Activated CD8-positive, alpha-beta memory T cell treated with anti-CD3 and anti-CD28 coated beads, Interleukin-2, amount 50 U/mL, for 4 hours (primary cell): ENCODE data around the gene DR1.

Source experiments
- DNase-seq: peaks from one replicate; pipeline ENCODE4 v3.0.0-alpha.2; 2020

Gene DR1

DNA sequence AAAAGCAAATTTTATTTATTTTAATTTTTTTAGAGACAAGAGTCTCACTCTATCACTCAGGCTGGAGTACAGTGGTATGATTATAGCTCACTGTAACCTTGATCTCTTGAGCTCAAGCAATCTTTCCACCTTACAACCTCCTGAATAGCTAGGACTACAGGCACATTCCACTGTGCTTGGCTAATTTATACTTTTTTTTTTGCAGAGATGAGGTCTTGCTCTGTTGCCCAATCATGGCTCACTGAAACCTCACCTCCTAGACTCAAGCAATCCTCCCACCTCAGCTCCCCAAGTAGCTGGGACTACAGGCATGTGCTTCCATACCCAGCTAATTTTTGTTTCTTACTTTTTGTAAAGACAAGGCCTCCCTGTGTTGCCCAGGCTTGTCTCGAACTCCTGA lies 49.5 kb downstream of the DR1 start:
- no peak for DNase-seq

DNA sequence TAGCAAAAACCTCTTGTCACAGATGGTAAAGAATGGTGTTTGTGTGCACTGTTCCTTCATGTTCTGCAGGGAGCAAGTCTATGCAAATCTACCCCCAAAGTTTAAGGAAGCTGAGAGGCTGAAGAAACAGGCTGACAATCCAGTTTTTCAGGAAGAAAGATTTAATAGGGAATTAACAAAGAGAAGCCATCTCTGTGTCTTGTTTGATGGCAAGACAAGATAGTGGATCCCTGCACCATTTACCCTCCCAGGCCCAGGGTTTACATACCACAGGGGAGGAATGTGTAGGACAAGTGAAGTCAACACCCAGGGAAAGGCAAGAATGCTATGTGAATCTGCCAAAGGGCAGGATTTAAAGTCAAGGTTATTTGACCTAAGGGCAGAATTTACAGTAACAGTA lies 54.1 kb downstream of the DR1 start:
- no peak for DNase-seq

DNA sequence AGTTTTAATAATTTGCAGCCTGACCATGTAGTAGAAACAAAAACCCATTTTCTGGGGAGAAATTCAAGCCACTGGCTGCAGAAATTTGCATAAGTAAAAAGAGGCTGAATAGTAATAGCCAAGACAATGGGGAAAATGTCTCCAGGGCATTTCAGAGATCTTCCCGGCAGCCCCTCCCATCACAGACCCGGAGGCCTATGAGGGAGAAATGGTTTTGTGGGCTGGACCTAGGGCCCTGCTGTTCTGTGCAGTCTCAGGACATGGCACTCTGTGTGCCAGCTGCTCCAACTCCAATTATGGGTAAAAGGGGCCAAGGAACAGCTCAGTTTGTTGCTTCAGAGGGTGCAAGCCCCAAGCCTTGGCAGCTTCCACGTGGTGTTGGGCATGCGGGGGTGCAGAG lies 62.5 kb downstream of the DR1 start:
- DNase-seq = no peak

DNA sequence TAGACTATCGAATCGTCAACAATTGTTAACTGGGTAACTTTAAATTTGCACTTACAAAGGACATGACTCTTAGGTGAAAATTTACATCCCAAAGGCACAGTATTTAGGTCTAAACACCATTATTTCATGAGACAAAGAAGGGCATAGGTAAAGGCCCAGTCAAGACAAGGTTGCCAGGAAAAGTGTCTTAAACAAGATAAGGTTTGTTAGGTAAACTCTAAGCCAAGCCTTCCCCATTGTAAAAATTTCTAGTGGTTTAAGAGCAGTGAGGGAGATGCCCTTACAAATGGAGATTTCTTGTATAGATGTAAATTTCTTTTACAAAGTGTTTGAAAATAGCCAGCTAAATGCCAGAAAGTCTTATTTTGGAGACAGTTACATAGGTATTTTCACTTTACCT lies 65.3 kb downstream of the DR1 start:
- DNase-seq = no peak

DNA sequence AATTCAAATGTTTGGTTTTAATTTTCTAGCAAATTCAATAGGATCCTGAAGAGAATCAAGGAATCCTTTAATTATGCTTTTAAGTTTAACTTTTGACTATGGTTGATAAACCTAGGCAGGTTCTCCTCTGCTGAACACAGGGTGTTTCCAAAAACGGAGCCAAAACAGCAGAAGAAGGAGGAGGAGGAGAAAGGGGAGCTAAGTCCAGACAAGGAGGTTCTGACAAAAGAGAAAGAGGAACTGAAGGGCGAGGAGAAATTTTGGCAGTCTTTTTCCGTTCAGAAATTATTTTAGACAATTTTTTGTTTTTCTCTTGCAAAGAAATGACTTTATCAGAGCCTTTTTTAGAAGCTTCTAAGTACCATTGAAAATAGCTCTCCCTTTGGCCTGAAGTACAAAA lies 69.0 kb downstream of the DR1 start:
- no peak for DNase-seq

DNA sequence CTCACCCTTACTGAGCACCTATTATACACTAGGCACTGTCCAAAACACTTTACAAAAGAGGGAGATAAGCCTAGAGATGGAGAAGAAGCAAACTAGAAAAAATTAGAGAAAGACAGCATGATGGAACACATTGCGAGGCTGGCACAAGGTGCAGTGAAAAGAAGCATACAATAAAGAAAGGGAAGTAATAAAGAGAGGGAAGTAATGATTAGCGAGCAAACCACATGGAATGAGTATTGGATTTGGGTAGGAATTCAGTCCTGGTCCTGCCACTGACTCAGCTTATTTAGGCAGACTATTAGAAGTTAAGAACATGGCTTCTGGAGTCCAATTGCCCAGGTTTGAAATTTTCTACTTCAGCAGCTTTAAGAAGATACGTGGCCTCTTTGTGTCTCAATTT lies 69.6 kb downstream of the DR1 start:
- no peak for DNase-seq

DNA sequence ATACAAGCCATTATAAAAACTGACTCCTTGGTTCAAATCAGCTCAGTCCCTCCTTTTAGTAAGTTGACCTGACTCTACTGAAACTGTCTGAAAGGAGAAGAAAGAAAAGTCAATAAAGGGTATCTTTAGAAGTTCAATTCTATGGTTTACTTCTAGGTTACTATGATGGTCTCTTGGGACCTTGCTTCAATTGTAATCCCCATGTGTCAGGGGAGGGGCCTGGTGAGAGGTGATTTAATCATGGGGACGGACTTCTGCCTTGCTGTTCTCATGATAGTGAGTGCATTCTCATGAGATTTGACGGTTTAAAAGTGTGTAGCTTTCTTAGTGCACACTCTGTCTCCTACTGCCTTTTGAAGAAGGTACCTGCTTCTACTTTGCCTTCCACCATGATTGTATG lies 70.5 kb downstream of the DR1 start:
- DNase-seq = no peak
